ENCODE measurements around the gene CUL1.

CUL1 gene

DNA sequence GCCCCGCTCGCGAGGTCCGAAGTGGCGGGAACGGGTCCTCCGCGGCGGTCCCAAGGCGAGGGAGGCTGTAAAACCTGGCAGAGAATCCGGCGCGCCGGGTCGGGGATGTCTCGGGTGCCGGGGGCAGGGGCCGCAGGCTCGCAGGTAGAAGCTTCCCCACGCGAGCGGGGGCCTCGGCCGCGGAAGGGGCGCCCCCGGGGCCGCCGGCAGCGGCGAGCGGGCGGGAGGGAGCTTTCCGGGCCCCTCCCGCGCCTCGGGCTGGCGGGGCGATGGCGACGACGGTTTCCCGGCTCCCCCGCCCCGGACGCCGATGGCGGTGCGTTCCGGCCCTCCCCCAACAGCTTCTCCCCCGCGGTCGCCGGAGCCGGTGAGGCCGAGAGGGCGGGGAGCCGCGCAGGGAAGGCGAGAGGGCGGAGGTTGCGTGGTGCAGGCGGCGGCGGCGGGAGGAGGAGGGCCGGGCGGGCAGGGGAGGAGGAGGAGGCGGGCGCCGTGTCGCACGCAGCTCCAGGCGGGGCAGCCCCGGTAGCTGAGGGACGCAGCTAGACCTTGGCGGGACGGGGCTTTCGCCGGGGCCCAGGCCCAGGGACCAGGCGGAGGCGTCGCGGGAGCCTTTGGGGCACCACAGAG is at the start of gene CUL1:
CUL1 (plus strand) TSS at position 507 of the 627 bp plus-strand sequence. CDS start 31,220 bp downstream, outside the sequence.
- FAIRE-seq: no peak

DNA sequence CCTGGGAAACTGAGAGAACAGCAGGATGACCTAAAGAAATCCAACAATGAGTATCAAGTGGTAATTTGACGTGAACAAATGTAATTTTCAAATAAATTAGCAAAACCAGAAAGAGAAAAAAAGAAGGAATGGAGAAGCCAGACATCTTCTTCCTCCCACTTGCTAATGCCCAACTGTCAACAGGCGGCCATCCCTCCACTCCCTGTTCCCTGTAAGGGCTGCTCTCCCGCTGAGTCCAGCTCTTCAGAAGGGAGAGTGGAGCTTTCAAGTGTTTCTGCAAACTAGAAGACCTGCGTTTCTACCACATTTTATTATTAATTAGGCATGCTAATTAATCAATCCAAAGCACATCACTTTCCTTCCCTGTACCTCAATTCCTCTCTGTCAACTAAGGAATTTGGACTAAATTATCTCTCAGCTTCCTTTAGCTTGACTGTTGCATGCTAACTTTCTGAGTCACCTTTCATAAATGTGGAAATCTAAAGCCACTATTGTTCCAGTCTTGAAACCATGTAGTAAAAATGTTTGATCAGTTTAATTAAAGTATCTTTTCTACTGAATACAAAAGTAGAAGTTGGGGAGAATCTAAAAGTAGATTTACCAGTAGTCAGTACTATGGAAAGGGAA is 48.4 kb upstream of the CUL1 start:
- no peak for FAIRE-seq

DNA sequence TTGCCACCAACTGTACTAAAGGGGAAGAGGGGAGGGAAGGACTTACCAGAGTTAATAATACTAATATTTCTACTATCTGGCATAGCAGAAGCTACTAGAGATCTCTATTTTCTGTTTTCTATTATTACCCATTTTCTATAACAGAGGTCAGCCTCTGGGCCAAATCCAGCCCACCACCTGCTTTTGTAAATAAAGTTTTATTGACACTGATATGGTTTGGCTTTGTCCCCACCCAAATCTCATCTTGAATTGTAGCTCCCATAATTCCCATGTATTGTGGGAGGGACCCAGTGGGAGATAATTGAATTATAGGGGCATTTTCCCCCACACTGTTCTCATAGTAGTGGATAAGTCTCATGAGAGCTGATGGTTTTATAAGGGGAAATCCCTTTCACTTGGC is 45.9 kb upstream of the CUL1 start:
- FAIRE-seq: no peak

DNA sequence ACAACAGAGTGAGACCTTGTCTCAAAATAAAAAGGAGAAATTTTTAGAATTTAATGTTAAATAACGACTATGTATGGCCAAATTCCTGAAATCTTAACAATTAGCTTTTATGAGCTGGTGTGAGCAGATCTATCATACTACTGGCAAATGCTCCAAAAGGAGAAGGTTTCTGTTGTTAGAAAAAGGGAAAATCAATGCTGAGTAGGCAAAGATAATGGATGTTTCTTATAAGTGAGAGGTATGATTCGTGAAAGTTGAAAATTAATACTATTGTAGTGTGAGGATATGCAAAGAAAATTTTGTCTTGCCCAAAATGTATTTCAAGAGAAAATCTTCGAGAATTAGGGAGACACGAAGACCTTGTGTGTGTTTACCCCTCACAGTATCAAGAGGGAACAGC is 40.8 kb upstream of the CUL1 start:
- FAIRE-seq: no peak

DNA sequence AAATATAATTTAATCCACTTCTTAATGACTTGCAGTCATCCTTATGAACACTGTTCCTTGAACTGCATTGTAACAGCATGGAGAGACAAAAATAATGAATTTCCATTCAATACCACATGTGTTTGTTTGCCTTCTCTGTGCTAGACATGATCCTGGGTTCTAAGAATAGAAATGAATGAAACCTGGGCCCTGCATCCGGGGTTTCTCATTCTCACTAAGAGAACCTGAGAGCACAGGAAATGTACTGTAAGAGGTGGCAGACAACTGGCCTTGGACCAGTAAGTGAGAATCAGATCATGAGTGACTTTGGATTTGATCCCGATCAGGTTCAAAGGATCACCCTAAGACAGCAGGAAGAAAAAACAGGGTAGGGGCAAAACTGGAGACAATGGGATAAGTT is 37.2 kb upstream of the CUL1 start:
- FAIRE-seq: no peak

DNA sequence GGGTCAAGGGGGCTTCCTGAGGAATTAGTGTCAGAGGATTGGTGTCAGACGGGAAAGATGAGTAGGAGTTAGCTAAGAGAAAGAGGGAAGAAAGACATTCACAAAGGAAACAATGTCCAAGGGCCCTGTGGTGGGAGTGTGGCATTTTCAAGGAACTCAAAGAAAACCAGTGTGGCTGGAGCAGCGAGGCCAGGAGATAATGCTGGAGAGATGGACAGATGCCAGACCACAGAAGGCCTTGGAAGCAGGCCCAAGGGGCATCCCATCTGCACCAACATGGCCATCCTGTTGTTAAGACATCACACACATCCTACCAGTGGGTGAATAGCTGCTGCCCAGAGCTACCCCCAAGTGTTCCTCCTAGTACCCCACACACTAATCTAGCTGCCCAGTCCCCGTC is 36.1 kb upstream of the CUL1 start:
- FAIRE-seq: no peak

DNA sequence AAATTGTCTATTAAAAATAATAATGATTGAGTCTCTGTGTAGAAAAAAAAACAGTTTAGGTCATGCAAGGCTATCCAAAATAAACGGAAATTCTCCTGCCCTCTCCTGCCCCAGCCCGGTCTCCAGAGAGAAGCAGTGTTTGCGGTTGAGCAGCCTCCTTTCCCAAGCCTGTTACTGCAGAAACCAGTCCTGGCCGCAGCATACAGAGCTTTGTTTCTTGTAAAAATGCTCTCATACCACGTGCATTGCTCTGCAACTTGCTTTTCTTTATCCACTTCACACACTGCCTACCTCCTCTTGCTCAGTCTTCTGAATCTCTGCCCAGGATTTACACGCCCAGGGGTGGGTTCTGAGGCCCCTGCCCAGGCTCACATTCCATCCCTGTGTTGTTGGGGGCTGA is 34.4 kb upstream of the CUL1 start:
- FAIRE-seq: no peak

DNA sequence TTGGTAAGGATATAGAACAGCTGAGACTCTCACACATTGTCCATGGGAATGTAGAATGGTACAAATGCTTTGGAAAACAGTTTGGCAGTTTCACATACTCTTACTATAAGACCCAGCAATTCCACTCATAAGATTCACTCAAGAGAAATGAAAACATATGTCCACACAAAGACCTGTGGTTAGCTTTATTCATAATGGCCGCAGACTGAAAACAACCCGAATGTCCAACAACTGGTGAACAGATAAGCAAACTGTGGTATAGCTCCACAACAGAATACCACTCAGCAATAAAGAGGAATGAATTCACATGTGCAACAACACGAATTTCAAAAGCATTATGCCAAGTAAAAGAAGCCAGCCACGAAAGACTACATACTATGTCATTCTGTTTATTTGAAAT is 33.5 kb upstream of the CUL1 start:
- FAIRE-seq: no peak

DNA sequence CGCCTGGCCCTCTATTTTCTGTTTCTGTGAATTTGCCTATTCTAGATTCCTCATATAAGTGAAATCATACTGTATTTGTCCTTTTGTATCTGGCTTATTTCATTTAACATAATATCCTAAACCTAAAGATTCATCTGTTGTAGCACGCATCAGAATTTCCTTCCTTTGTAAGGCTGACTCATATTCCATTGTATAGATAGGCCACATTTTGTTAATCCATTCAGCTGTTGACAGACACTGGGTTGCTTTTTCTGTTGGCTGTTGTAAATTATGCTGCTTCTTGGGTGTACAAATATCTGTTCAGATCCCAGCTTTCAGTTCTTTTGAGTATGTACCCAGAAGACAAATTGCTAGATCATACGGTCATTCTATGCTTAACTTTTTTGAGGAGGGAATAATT is 28.8 kb upstream of the CUL1 start:
- no peak for FAIRE-seq

DNA sequence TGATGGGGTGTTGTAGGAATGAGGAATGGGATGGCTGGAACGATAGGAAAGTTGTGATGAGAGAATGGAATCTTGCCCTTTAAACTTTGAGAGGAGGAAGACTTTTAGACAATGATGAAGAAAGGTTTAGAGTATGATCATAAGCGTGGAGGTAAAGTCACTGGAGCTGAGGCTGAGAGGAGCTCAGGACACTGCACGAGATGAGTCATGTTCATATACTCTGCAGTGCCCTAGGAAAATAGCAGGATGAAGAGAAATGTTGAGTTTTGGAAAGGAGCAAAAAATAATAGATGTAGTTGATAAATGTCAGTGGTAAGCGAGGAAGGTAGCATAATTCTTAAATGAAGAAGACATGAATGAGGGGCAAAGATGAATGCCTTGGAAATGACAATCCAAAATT is 28.3 kb upstream of the CUL1 start:
- FAIRE-seq: no peak

DNA sequence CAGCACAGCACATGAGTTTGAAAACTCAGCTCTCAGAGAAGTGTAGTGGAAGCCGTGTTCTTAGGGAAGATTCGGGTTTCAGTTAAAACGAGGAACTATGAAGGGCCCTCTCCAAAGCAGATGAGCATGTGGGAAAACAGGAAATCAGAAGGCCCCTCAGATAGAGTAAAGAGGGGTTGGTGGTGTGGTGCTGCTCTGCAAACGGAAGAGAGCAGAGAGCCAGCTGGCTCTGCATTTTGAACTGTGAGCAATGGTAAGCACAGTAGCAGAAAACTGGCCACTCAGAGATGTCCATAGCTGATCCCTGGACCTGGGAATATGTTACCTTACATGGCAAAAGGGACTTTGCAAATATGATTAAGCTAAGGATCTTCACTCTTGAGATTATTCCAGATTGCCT is 27.9 kb upstream of the CUL1 start:
- FAIRE-seq: no peak

DNA sequence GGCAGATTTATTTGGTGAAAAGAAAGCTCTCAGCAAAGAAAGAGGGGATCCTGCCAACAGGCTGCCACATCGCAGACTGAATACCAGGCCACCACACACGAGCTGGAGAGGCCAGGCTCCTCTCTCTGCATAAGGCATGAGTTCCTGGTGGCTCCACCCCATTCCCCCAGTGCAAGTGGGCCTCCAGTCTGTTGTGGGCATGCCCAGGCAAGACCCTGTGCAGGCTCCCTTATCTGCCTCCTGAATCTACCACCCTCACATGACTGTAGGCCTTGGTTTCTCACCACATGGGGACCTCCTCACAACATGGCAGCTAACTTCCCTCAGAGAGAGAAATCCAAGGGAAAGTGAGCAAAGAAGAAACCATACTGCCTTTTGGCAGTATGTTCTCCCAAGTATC is 26.7 kb upstream of the CUL1 start:
- no peak for FAIRE-seq

DNA sequence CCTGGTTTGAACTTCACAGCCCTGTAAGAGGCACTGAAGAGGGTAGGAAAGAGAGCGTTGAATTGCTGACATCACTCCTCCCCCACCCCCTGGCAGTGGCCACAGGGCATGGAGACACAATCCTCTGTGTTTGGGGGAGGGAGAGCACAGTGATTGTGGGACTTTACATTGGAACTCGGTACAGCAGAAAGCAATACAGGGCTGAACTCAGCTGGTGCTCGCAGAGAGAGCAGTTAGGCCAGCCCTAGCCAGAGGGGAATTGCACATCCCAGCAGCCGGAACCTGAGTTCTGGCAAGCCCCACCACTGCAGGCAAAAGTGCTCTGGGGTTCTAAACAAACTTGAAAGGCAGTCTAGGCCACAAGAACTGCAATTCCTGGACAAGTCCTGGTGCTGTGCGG is 24.0 kb upstream of the CUL1 start:
- FAIRE-seq: no peak

DNA sequence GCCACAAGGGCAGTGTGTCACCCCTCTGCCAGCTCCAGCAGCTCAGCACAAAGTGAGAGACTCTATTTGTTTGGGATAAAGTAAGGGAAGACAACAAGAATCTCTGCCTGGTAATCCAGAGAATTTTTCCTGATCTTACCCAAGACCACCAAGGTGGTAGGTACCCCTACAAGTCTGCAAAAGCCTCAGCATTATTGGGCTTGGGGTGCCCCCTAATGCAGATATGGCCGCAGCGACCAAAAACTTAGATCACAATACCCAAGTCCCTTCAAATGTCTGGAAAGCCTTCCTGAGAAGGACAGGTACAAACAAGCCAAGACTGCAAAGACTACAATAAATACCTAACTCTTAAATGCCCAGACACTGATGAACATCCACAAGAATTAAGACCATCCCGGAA is 22.4 kb upstream of the CUL1 start:
- FAIRE-seq: no peak

DNA sequence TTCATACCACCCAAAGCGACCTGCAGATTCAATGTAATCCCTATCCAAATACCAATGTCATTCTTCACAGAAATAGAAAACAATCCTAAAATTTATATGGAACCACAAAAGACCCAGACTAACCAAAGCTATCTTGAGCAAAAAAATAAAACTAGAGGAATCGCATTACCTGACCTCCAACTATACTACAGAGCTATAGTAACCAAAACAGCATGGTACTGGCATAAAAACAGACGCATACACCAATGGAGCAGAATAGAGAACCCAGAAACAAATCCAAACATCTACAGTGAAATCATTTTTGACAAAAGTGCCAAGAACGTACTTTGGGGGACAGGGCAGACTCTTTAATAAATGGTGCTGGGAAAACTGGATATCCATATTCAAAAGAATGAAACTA is 16.9 kb upstream of the CUL1 start:
- FAIRE-seq: no peak

DNA sequence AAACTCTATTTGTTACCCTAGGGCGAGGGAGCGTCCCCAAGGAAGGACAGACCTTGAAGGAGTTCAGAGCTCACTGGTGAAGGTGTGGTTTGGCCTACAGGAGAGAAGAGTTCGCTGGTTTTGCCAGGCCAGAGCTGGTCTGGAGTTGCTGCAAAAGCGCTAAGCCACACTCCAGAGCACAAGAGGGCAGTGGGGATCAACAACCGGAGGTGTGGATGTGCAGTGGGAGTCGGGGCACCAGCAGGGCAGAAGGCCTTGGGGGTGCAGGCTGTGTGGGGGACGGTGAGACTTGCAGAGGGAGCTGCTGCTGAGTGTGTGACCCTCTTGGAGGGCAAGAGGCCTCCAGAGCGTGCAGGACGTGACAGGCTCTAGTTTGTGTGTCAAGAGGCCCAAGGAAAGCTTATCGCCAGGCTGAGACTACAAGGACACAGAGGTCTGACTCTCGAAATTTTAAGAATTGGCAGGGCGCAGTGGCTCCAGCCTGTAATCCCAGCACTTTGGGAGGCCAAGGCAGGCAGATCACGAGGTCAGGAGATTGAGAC is 14.3 kb upstream of the CUL1 start:
- no peak for FAIRE-seq

DNA sequence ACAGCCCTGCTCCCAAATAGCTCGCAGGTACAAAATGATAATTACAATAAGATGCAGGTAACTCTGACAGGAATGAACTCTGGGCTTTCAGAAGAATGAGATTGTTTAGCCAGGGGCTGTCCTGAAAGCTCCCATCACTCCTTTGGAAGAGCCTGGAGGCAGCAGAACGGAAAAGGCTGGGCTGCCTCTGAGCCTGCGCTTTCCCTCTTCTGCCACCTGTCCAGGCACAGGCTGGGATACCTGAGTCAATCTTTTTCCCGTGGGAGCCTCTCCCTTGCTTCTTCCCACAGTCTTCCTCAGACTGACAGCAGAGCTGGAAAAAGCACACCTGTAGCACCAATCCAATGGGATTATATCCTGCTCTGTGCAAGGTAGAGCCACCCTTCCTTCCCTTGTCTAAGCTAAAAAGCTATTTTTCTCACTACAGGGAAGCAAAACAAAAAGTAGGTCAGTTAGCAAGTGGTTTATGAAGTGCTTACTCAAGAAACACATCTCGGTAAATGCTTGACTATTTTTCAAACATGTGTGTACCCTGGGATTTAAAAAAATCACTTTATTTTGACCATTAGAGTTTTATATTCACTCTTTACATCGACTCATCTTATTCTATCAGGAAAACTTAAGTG is 12.3 kb upstream of the CUL1 start:
- no peak for FAIRE-seq

DNA sequence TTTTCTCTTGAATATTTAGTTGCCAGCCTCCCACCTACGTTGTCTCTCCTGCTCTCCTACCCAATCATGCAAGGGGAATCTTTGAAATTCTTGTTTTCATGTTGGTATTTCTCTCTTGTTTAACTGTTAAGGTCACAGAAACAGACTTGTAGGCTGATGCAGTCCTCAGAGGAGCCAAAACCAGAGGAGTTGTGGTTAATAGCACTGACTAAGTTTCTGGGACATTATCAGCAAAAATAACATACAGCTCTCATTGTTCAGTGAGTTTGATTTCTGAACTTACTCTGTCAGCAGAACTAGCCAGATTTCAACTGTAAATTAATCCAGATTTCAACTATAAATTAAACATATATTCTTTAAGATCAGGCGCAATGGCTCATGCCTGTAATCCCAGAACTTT is 11.1 kb upstream of the CUL1 start:
- no peak for FAIRE-seq

DNA sequence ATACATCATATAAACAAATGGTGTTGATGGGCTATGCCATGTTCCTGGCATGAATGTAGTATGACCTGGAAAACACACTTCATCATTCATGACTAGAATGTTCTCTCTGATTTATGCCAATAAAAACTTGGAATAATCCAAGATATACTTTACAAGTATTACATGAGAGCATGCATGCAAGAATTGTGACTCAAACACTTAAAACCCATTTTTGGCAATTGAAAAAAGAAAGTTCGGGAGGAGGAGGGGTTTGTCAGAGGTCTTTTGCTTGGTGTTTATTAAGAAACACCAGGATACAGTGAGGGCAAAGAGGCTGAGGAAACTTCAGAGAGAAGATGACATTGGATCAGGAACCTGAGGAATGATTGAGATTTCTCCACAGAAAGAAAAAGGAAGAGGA is 10.2 kb upstream of the CUL1 start:
- no peak for FAIRE-seq

DNA sequence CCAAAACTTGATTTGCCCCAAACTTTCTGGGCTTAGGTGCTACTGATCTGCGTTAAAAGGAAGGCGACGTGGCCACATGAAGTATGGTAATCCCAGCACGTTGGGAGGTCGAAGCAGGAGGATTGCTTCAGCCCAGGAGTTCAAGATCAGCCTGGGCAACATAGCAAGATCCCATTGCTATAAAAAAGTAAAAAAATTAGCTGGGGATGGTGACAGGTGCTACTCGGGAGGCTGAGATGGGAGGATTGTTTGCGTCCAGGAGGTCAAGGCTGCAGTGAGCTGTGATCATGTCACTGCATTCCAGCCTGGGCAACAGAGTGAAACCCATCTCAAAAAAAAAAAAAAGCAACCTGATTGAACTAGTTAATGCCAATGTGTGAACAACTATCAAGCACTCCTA is 5.1 kb upstream of the CUL1 start:
- FAIRE-seq: no peak

DNA sequence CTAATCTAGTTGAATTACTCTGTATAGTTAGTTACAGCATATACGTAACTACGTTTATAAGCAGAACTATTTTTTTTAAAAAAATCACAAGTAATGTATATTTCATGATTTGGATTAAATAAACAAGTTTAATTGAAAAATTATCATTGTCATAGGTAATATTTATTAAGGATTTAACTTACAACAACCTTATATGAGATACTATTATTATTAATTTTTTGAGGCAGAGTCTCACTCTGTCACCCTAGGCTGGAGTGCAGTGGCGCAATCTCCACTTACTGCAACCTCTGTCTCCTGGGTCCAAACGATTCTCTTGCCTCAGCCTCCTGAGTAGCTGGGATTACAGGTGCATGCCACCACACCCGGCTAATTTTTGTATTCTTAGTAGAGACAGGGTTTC is 4.1 kb upstream of the CUL1 start:
- FAIRE-seq: no peak

DNA sequence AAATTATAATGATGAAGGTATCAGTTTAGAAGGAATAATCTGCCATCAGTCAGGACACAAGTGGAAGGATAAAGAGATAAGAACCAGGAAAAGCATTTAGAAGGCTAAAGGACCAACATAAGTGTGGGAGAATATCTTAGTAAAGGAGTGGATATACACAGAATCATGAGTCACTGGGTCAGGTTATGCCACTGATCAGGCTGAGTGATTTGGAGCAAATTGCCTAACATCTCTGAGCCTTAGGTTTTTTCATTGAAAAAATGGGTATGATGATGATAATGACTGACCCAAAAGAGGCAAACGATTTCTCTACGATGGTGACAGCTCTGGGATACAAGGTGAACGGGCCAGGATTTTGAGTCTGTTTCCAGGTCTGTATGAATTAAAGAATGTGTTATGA is 2.8 kb upstream of the CUL1 start:
- no peak for FAIRE-seq

DNA sequence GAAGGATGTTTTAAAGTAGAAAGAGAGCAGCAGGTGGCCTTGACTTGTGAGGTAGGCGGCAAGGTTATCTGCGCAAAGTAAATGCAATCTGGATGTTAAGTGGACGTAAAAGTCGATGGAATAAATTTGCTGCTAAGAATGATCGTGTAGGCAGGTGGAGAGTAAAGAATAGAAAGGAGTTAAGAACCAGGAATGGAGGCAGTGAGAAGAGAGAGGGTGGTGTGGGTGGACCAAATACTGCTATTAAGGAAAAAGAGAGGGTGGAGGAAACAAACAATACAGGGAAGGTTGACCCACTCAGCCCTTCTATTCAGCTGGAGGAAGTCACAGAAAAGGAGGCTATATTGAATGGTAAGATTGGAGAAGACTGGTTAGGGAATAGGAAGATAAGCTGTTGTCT is 1.9 kb upstream of the CUL1 start:
- FAIRE-seq: no peak

DNA sequence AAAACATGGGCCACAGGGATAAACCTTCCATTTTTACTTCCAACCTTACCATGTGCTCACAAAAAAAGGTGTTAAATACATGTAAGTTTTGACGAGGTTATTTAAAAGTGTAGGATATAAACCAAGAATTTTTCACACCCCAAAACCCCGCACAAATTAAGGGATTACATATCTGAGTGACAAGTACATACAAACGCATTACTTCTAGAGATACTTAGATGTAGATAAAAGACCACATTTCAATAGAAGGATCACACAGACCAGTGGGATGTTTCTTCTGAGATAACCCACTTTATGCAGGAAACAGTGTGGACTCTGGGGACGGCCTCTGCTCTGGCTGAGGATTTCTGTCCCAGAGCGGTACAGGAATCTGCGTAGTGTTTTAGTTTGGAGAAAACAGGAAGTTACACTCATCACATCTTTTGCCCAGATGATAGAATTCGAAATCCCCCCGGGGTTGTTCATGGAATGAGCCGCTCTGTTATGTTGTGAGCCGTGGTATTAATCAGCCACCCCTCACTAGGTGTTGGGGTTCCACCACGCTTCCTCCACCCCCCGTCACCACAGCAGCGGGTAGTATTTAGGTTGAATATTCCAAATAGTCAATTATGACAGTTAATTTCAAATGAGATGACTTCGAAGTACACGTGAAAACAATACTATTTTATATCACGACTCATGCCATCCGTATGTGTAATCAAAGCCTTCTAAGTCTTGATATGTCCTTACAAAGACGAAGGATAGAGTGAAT is 1.3 kb upstream of the CUL1 start:
- FAIRE-seq: no peak

Measured in colon (tissue), 2 donors.